GM21825 (cell line): ENCODE measurements around the gene ITIH3.
"Not testable (repeated sequence)": the region's sequence is repeated elsewhere in the genome, so short reads cannot be mapped to it uniquely, and the experiment has no call there.

Source experiments
- ATAC-seq: cut with Tn5 transposase; IDR thresholded peaks from one replicate; pipeline ENCODE4 v1.9.1; 2021; ENCODE audit warnings: mild to moderate bottlenecking, moderate library complexity; ENCODE audit not compliant: unreplicated experiment

Gene ITIH3

GRCh38 chr3:52794612-52795099 lies at the start of gene ITIH3:
ITIH3 (plus strand) TSS chr3:52794796; CDS start chr3:52794804, 8 bp downstream.
- no peak for ATAC-seq

DNA sequence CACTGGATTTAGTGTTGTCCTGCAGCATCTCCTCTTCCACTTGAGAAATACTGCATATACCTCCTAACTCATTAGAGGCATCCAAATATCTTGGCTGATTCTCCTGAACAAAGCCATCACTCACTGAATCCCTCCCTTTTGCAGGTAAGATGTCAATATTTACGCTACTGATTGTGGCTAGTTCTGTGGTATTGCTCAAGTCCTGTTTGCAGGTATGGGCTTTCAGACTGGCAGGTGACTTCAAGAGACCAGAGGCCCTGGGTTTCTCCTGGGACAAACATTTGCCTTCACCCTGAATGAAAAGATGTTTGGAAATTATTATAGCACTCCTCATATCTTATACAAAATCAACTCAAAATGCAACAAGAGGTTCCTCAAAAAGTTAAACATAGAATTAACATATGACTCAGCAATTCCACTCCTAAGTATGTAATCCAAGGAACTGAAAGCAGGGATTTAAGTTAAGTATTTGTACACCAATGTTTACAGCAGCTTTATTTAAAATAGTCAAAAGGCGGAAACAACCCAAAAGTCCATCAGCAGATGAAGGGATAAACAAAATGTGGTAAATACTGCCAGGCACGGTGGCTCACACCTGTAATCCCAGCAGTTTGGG lies 42.4 kb upstream of the ITIH3 start:
- ATAC-seq, result no peak

DNA sequence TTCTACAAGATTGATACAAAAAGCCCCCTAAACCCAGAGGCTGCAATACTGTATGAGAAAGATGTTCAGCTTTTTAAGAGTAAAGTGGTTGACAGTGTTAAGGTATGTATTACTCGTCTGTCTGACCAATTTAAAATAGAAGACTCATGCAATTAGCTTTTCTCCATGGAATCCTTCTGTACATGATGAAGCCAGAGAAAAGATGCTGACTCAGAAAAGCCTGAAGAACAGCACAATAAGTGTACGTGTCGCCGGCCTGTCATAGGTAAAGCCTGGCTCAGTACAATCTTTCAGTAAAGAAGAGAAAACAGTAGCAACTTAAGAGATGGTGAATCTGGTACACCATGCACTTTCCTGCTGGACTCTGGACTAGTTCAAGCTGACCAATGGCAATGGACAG lies 40.2 kb upstream of the ITIH3 start:
- ATAC-seq, result no peak

- ATAC-seq, result no peak
Measured at GRCh38 chr3:52756141-52756540, 38.5 kb upstream of the ITIH3 start.

- ATAC-seq, result no peak
Measured at GRCh38 chr3:52763466-52763865, 31.1 kb upstream of the ITIH3 start.

- ATAC-seq, result no peak
Measured at GRCh38 chr3:52769786-52770455, 24.7 kb upstream of the ITIH3 start.

DNA sequence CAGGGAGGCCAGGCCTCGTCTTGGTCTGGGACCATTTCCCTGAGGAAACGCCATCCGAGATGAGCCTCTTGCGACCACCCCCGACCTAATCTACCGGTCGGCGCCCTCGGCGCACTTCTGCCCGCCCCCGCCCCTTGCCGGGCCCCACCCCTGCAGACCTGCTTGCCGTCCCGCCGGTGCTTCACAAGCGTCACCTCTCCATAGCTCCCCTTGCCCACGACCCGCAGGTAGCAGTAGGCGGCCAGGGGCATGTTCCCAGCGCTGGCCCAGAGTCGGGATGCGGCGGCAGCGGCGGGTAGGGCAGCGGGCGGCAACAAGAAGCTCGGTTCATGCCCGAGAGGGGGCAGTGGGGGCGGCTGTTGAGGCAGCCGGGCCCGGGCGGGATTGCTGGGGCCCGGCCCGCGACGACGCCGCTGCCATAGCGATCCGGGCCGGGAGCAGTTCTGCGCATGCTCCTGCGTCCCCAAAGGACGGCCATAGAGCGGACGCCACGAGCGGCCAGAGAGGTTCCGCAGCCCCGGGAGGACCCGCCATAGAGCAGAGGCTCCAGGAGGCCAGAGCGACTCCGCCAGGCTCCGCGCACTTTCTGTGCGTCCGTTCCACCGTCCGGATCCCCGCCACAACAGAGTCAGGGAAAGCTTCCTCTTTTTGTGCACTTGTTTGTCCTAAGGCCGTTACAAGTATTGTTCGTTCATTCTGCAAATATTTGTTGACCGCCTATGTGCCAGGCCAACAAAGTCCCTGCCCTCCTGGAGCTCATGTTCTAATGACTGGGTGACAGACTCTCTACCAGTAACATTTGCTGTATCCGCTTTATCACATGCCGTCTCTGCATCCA lies 23.9 kb upstream of the ITIH3 start, which contains the start of gene NEK4:
NEK4 (minus strand) TSS at position 445 of the 838 bp plus-strand sequence; CDS start at position 251, 194 bp downstream.
- peak; percentile 92 for ATAC-seq

DNA sequence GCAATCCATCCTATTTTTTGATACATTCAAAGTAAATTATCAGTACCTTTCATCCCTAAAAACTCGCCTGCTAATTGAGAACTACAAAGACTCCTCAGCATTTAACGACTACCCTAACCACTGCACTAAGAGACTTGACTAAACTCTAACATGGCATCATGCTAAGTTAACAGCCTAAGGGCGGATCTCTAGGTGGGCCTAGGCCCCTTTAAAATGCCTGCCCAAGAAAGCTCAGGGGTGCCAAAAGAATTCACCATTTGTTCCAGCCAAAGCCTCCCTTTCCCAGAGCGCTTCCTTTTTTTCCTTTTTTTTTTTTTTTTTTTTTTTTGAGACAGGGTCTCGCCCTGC lies 23.3 kb upstream of the ITIH3 start:
- ATAC-seq, result no peak

- ATAC-seq, result no peak
Measured at GRCh38 chr3:52771702-52772101, 22.9 kb upstream of the ITIH3 start.

DNA sequence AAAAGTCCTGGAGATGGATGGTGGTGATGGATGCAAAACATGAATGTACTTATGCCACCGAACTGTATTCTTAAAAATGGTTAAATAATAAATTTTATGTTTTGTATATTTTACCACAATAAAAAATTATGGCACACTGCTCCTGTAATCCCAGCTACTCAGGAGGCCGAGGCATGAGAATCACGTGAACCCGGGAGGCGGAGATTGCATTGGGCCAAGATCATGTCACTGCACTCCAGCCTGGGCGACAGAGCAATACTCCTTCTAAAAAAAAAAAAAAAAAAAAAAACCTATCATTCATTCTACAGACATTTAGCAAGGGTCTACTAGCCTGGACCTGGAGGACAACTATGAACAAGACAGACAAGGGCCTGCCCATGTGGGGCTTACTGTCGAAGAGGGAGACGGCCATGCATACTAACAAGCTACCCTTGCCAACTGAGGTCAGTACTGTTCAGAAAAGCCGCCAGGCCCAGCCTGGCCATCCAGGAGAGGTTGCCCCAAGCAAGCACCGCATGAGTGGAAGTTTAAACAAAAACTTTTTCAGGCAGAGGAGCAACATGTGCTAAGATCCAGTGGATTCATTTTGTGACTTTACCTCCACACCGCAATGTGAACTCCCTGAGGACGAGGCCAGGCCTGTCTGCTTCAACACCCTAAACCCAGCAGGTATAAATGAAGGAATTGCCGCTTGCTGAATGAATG lies 21.1 kb upstream of the ITIH3 start:
- no peak for ATAC-seq

DNA sequence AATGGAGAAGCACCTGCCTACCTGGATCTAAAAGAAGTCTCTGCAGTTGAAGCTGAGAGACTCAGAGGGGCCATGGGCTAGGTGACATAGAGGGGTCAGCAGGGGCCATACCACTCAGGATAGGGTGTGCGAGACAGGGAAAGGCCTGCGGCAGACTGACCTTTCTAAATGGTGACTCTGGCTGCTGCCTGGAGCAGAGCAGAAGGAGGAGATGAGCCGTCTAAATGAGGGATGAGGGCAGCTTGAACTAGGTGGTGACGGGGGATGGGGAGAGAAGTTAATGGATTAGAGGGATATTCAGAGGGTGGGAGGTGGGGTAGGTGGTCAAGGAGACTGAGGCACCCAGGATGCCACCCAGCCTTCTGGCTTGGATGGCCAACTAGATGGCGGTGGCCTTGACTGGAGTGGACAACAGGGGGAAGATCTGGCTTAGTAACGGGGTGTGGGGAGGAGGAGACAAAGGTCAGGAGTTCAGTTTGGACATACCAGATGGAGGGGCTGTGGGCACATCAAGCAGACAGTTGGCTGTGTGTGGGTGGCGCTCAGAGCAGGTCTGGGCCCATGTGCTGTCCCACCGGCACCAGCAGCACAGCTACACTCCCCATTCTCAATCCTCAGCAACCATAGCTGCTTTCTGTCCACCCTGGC lies 20.4 kb upstream of the ITIH3 start:
- no peak for ATAC-seq

DNA sequence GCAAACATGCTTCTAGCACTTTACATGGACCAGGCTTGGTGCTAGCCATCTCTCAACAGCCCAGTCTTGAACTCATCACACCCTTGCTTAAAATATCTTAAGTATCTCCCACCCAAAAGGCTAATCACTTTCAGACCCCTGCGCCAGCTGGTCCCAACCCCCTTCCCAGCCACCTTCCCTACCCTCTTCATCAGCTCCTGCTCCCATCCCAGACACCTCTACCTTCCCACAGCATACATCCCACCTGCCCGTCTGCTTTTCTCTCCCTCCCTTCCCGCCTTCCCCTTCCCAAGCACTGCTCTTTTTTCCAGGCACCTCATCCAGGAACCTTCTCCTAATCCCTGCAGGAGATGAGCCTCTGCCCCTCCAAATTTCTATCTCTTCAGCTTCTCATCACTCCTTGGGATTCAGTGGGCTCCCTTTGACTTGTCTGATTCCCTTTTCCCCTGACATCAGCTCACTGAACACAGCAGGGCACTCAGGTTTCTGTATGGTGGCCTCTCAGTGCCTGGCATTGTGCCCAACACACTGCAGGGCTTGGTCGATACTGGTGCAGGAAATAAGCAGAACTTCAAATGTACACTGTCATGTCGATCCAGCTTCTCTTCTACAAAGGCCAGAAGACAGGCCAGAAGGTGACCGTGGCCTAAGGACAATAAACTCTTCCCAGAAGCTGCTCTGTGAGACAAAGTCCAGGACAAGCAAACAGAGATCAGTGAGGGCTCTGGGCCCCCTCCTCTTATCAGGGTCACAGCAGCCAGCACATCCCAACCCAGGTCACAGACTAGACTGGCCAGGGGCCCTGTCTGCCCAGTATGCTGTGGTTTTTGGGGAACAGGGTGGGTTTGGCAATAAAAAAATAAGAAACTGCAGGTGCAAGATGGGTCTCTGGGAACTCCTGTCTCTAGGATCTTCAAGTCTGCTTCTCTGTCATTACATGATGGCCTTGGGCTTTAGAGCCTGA lies 19.4 kb upstream of the ITIH3 start:
- ATAC-seq, result no peak

DNA sequence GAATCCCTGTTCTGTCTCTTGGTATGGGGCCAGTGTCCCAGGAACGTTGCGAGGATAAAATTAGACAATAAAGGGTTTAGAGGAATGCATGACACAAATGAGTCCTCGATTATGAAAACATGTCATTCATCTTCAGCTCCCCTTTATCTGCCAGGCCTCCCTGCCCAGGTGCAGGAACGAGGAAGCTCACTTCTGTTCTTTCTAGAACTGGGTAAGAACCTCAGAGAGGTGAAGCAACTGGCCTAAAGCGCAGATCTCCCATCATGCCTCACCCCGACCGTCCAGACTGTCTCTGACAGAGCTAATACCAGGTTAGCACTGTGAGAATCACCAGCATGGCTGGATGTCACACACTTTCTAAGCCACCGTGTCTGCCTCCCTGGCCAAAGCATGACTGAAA lies 18.7 kb upstream of the ITIH3 start:
- no peak for ATAC-seq

GRCh38 chr3:52776486-52776885 lies 18.1 kb upstream of the ITIH3 start:
- not testable (repeated sequence) for ATAC-seq

- ATAC-seq, result no peak
Measured at GRCh38 chr3:52777127-52777958, 17.3 kb upstream of the ITIH3 start, which contains the start of gene ITIH1. ITIH1 (plus strand) TSS chr3:52777599; CDS start chr3:52777616, 17 bp downstream.

DNA sequence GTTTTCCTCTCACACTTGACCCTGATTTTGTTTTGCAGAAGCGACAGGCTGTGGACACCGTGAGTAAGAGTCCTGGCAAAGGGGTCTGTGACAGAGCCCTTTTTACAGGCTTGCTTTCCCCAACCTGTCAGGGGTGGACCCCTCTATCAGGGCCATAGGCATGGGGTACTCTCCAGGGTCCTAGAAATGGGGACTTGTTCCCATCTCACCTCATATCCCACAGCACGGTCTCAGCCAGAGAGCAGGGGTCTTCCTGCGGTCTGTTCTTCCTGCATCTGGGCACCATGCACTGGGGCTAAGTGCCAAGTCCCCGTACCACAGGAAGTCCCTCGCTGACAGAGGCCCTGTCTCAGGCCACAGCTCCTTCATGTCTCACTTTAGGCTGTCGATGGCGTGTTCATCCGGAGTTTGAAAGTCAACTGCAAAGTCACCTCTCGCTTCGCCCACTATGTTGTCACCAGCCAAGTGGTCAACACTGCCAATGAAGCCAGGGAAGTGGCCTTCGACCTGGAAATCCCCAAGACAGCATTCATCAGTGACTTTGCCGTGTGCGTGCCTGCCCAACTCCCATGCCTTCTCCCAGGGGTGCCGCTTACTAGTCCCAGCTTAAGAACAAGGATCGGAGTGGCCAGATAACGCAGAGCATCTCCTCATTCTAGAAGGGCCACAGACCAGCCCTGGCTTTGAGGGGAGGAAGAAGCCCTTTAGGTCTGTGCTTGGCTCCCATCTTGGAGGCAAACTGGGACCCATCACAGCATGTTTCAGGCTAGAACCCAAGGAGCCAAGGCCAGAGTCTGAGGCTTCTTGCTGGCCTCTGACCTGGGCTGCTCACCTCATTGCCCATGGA lies 16.4 kb upstream of the ITIH3 start:
- ATAC-seq, result no peak

DNA sequence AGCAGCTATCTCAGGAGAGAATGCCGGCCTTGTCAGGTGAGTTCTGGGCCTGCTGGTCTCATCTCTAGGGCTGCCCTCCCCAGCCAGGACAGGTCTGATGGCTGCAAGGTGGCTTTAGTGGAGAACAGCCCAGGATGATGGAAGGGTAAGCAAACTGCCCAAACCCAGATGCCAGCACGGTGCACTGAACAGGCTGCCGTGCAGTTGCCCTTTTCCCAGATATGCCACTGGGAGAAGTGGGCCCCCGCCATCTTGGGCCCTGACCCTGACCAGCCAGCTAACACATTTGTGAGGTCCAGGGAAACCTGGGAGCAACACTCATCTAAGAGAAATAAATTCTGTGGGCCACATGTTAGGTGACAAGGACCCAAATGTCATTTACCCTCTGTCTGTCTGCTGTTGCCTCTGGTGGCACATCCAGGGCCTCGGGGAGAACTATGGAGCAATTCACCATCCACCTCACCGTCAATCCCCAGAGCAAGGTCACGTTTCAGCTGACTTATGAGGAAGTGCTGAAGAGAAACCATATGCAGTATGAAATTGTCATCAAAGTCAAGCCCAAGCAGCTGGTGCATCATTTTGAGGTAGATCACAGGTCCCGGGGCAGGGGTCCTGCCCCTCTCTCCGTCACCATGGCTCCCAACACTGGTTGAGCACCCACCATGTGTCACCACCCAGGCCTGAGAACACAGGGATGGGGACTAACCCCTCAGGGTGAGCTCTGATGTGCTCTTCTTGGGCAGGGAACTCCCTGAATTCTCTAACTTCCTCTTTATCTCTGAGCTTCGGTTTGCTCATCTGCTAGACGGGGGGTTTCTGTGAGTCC lies 15.4 kb upstream of the ITIH3 start:
- peak; percentile 70 for ATAC-seq
